ENCODE data around the gene BAG3.
A peak's percentile ranks its signal among the peaks of the same experiment; 100 is the strongest.

Gene BAG3

DNA sequence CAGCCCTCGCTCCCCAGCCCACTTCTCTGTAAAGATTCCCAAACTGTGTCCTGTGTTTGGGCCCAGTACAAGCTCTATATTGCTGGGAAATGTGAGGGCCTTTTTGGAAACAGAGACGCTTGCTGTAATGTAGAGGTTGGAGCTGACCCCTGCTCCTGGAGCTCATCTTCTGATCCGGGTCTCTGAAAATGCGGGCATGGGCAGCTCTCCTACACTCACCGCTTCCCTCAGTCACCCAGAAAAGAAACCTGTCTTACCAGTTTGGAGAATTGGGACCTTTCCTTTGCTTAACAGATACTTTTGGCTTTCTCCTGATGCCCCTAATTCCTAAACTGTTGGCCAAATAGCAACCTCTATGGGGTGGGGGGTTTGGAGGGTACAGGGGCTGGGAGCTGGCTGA, 18.2 kb downstream of the BAG3 start:
- ATAC-seq (ENCODE audit: low read depth) (no peak), DNase-seq (ENCODE audit: low spot score) (no peak)
- no peaks in the 10 kb centered on the region for H3K27me3 ChIP-seq (ENCODE audit: insufficient read depth, poor library complexity, severe bottlenecking)
- no peaks in the 10 kb centered on the region for H3K9me3 ChIP-seq (ENCODE audit: severe bottlenecking)
- peak overlapping the region; percentile 100 for H3K27ac ChIP-seq (ENCODE audit: poor library complexity, severe bottlenecking)
- H3K4me3 ChIP-seq (ENCODE audit: severe bottlenecking), result no peak overlapping the region
- H3K4me1 ChIP-seq (ENCODE audit: insufficient read depth, poor library complexity, severe bottlenecking), result peaks cover 67% of the 10 kb centered on the region
- no peak for TF ChIP-seq CTCF (IDR thresholded peaks at IDR 0.05; ENCODE audit: poor library complexity, severe bottlenecking)
- H3K36me3 ChIP-seq (ENCODE audit: low read depth), result peaks cover 58% of the 10 kb centered on the region

DNA sequence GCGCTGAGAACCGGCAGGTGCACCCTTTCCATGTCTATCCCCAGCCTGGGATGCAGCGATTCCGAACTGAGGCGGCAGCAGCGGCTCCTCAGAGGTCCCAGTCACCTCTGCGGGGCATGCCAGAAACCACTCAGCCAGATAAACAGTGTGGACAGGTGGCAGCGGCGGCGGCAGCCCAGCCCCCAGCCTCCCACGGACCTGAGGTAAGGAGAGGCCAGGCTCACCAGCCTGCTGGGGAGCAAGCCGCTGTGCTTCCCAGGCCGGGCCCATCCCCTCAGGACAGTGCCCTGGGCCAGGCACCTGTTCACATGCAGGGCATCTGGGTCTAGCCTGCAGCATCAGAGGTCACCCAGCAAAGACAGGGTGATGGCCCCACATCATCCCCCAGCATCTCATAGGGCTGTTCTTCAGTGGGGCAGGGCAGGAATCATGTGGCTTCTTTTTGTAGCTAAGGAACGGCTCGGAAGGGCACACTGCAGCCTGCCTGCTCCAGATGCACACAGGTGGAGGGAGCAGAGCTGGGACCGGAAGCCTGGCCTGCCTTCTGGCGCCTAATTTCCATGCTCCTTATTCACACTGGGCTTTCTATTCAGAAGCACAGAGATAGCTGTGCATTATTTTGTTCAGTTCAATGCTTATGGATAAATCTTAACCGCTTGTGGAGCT, 18.9 kb downstream of the BAG3 start:
- peaks cover 66% of the 10 kb centered on the region for H3K4me1 ChIP-seq (ENCODE audit: insufficient read depth, poor library complexity, severe bottlenecking)
- H3K27ac ChIP-seq (ENCODE audit: poor library complexity, severe bottlenecking), result peak overlapping the region; percentile 100
- no peaks in the 10 kb centered on the region for H3K9me3 ChIP-seq (ENCODE audit: severe bottlenecking)
- no peak for TF ChIP-seq CTCF (IDR thresholded peaks at IDR 0.05; ENCODE audit: poor library complexity, severe bottlenecking)
- H3K4me3 ChIP-seq (ENCODE audit: severe bottlenecking), result no peak overlapping the region
- peaks cover 66% of the 10 kb centered on the region for H3K36me3 ChIP-seq (ENCODE audit: low read depth)
- DNase-seq (ENCODE audit: low spot score), result no peak
- ATAC-seq (ENCODE audit: low read depth), result no peak
- H3K27me3 ChIP-seq (ENCODE audit: insufficient read depth, poor library complexity, severe bottlenecking), result no peaks in the 10 kb centered on the region

GRCh38 chr10:119670717-119671116, 19.5 kb downstream of the BAG3 start:
- no peak for TF ChIP-seq CTCF (IDR thresholded peaks at IDR 0.05; ENCODE audit: poor library complexity, severe bottlenecking)
- ATAC-seq (ENCODE audit: low read depth) (peak; percentile 53), DNase-seq (ENCODE audit: low spot score) (no peak)
- H3K4me1 ChIP-seq (ENCODE audit: insufficient read depth, poor library complexity, severe bottlenecking), result peaks cover 65% of the 10 kb centered on the region
- H3K9me3 ChIP-seq (ENCODE audit: severe bottlenecking), result no peaks in the 10 kb centered on the region
- H3K27ac ChIP-seq (ENCODE audit: poor library complexity, severe bottlenecking), result peak overlapping the region; percentile 100
- peaks cover 69% of the 10 kb centered on the region for H3K36me3 ChIP-seq (ENCODE audit: low read depth)
- no peaks in the 10 kb centered on the region for H3K27me3 ChIP-seq (ENCODE audit: insufficient read depth, poor library complexity, severe bottlenecking)
- no peak overlapping the region for H3K4me3 ChIP-seq (ENCODE audit: severe bottlenecking)

DNA sequence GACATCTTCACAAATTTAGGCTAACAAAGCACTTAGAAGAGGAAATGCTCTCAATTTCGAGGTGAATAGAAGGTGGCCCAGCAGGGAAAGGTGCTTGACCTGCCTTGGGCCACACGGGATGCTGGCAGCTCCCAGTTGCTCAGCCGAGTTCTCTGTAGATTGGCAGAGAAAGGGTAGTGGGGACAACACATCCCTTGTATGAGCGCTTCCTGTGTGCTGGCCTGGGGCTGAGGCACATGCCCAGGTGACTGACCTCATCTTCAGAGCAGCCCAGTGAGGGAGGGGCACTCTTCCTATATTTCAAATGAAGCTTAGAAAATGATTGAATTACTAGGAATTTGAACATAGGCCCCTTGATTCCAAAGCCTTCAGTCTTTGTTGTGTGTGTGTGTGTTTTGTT, 20.2 kb downstream of the BAG3 start:
- H3K9me3 ChIP-seq (ENCODE audit: severe bottlenecking), result no peaks in the 10 kb centered on the region
- ATAC-seq (ENCODE audit: low read depth) (no peak), DNase-seq (ENCODE audit: low spot score) (no peak)
- no peak for TF ChIP-seq CTCF (IDR thresholded peaks at IDR 0.05; ENCODE audit: poor library complexity, severe bottlenecking)
- H3K27ac ChIP-seq (ENCODE audit: poor library complexity, severe bottlenecking), result peak overlapping the region; percentile 100
- peaks cover 65% of the 10 kb centered on the region for H3K4me1 ChIP-seq (ENCODE audit: insufficient read depth, poor library complexity, severe bottlenecking)
- H3K27me3 ChIP-seq (ENCODE audit: insufficient read depth, poor library complexity, severe bottlenecking), result no peaks in the 10 kb centered on the region
- H3K36me3 ChIP-seq (ENCODE audit: low read depth), result peaks cover 74% of the 10 kb centered on the region
- no peak overlapping the region for H3K4me3 ChIP-seq (ENCODE audit: severe bottlenecking)

GRCh38 chr10:119672291-119672690, 21.1 kb downstream of the BAG3 start:
- Histone ChIP-seq H3K27me3 (ENCODE audit: insufficient read depth, poor library complexity, severe bottlenecking) (no peaks in the 10 kb centered on the region), H3K4me1 (ENCODE audit: insufficient read depth, poor library complexity, severe bottlenecking) (peaks cover 58% of the 10 kb centered on the region), H3K4me3 (ENCODE audit: severe bottlenecking) (no peak overlapping the region), H3K27ac (ENCODE audit: poor library complexity, severe bottlenecking) (peak overlapping the region; percentile 100), H3K9me3 (ENCODE audit: severe bottlenecking) (no peaks in the 10 kb centered on the region), H3K36me3 (ENCODE audit: low read depth) (peaks cover 83% of the 10 kb centered on the region)
- ATAC-seq (ENCODE audit: low read depth) (no peak), DNase-seq (ENCODE audit: low spot score) (no peak)
- no peak for TF ChIP-seq CTCF (IDR thresholded peaks at IDR 0.05; ENCODE audit: poor library complexity, severe bottlenecking)
